Hematopoietic multipotent progenitor cell treated with erythropoietin and hydrocortisone succinate and interleukin-3 and kit ligand, for 8 days (in vitro differentiated cells): ENCODE data around the gene VRTN.
A peak's percentile ranks its signal among the peaks of the same experiment; 100 is the strongest.
"Not testable (repeated sequence)": the region's sequence is repeated elsewhere in the genome, so short reads cannot be mapped to it uniquely, and the experiment has no call there.

Experiments
- DNase-seq: peaks from one replicate; pipeline ENCODE4 v3.0.0-alpha.2; 2015

Gene VRTN

DNA sequence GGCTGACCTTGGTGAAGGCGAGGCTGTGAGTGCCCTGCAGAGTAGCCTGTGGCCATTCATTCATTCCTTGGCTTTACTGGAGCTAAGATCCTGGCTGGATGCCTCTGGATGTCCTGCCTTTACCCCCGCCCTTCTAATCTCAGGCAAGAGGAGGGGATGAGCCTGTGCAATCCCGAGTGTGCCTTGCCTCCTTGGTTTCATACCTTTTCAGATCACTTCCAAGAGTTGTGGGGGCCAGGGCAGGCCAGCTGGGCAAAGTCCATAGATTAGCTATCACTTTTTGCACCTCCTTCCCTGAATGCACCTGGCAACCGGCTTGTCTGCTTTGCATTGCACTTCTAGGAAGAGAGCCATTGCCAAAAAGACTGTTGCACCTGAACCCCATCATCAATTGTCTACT lies 1.5 kb downstream of the VRTN start:
- DNase-seq, result no peak

- DNase-seq, result no peak
Observed at GRCh38 chr14:74350211-74350927, 2.1 kb downstream of the VRTN start.

- DNase-seq, result no peak
Observed at GRCh38 chr14:74350928-74351323, 2.7 kb downstream of the VRTN start.

DNA sequence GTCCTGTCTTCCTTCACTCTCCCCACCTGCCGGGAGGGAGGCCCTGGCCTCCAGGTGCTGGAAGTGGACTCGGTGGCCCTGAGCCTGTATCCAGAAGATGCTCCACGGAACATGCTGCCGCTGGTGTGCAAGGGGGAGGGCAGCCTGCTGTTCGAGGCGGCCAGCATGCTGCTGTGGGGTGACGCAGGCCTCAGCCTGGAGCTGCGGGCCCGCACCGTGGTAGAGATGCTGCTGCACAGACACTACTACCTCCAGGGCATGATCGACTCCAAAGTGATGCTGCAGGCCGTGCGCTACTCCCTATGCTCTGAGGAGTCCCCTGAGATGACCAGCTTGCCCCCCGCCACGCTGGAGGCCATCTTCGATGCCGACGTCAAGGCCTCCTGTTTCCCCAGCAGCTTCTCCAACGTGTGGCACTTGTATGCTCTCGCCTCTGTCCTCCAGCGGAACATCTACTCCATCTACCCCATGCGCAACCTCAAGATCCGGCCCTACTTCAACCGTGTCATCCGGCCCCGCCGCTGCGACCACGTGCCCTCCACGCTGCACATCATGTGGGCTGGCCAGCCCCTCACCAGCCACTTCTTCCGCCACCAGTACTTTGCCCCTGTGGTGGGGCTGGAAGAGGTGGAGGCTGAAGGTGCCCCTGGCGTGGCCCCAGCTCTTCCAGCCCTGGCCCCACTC lies 8.8 kb downstream of the VRTN start:
- no peak for DNase-seq

DNA sequence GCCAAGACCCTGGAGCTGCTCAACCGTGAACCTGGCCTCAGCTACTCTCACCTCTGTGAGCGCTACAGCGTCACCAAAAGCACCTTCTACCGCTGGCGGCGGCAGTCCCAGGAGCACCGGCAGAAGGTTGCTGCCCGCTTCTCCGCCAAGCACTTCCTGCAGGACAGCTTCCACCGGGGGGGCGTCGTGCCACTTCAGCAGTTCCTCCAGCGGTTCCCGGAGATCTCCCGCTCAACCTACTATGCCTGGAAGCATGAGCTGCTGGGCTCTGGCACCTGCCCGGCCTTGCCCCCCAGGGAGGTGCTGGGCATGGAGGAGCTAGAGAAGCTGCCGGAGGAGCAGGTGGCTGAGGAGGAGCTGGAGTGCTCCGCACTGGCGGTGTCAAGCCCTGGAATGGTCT lies 9.3 kb downstream of the VRTN start:
- DNase-seq, result no peak

DNA sequence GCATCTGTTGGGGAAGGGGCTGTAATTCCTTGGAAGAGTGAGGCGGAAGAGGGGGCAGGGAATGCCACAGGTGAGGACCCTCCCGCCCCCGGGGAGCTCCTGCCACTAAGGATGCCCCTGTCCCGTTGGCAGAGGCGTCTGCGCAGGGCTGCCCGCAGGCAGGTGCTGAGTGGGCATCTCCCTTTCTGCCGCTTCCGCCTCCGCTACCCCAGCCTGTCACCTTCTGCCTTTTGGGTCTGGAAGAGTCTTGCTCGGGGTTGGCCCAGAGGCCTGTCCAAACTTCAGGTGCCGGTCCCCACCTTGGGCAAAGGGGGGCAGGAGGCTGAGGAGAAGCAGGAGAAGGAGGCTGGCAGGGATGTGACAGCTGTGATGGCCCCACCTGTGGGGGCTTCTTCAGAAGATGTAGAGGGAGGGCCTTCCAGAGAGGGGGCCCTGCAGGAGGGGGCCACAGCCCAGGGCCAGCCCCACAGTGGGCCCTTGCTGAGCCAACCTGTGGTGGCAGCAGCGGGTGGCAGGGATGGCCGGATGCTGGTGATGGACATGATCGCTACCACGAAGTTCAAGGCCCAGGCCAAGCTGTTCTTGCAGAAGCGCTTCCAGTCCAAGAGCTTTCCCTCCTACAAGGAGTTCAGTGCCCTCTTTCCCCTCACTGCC lies 10.0 kb downstream of the VRTN start:
- no peak for DNase-seq

DNA sequence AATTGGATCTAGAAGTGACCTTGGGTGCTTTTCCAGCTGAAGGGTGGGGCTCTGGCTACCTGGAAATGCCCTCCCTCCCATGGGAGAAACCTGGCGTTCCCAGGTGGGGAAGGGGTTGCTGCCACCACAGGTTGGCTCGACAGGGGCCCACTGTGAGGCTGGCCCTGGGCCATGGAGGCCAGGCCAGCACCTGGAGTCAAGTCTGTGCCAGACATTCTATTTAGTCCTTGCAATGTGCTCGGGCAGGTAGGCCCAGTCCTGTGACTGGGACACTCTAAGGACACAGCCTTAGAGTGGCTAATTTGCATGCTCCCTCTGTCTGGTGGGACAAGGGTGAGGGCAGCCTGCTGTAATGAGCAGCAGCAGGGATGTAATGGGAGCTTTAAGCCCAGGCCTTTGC lies 11.9 kb downstream of the VRTN start:
- DNase-seq, result no peak

DNA sequence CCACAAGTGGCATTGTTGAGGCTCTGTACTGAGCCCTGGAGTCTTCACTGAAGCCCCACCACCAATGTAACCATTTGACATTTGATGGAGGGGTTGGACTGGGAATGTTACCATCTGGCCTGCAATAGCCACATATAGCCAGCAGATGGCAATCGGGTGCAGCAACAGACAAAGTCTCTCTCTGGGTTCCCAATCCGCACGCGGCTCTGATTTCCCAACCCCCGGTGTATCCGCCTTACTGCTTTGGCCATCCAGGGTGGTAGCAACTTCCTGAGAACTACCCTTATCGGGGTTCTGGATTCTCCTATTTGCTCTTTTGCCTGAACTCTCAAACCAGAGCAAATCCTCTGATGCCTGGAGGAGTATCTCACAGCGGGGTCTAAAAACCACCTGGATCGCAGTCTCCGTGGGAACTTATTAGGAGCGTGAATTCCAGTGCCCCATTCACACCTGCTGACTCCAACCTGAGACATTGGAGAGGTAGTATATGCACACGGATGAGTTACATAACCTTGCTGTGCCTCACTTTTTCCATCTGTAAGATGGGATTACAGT lies 14.2 kb downstream of the VRTN start:
- peak; percentile 64 for DNase-seq

DNA sequence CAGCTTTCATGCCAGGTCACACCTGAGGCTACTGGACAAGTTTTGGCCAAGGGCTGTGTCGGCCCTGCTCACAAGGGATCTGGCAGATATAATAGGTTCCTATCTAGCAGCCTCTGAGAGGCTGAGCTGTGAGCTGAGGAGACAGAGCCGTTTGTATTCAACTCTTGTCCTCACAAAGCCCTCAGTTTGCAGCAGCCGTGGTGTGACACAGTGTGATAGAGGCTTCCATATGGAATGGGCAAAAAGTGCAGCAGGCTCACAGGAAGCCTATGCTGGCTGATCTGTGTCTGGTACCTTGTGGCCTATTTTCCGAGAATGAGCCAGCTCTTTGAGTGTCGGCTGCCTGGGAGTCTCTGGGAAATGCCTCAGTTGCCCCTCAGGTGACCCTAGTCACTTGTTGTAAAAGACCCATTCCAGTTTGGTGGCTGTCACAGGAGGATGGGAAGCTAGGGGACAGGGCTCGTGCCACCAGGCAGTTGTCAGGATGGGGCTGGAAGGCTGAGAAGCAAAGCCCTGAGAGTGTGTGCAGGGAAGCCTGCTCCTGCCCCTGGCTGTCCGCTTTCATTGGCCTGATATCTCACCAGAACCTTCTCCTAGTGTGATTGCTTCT lies 16.1 kb downstream of the VRTN start:
- no peak for DNase-seq

GRCh38 chr14:74368026-74368425 lies 19.8 kb downstream of the VRTN start:
- no peak for DNase-seq

GRCh38 chr14:74368441-74368840 lies 20.2 kb downstream of the VRTN start:
- no peak for DNase-seq

DNA sequence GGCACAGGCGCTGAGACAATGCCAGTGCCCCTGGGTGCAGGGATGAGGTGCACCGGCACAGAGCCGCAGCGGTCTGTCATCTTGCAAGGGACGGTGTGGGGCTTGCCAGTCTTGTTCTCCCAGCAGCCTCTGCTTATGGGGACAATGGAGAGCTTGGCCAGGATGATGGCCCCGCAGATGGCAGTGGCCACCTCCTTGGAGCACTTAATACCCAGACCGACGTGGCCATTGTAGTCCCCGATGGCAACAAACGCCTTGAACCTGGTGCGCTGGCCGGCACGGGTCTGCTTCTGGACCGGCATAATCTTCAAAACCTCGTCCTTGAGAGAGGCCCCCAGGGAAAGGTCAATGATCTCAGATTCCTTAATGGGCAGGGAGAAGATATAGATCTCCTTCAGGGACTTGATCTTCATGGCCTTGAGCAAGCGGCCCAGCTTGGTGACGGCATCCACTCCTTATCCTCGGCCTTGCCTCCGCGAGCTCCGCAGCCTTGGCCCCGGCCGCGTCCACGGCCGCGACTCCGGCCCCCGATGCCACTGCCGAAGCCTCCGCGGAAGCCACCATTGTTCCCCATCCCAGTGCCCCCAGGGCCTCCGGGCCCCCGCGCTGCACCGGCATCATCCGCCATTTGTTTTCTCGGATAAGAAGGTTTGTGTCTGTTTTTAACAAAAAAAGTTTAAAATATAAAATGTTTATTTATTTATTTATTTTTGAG lies 29.9 kb downstream of the VRTN start:
- no peak for DNase-seq

DNA sequence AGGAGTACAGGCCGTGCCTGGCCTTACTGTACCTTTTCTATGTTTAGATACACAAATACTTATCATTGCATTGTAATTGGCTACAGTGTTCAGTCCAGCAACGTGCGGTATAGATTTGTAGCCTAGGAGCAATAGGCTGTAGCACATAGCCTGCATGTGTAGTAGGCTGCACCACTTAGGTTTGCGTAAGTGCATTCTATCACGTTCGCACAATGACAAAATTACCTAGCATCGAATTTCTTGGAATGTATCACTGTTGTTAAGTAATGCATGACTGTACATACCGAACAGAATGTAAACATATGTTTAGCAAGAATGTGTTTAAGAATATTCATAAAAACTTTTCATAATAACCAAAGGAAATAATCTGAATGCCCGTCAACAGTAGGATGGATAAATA lies 31.9 kb downstream of the VRTN start:
- DNase-seq, result no peak

DNA sequence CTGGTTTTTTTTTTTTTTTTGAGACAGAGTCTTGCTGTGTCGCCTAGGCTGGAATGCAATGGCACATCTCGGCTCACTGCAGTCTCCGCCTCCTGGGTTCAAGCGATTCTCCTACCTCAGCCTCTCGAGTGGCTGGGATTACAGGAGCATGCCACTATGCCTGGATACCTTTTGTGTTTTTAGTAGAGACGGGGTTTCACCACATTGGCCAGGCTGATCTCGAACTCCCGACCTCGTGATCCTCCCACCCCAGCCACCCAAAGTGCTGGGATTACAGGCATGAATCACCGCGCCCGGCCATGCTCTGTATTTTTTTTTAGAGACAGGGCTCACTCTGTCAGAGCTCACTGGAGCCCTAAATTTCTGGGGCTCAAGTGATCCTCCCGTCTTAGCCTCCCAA lies 32.6 kb downstream of the VRTN start:
- no peak for DNase-seq

DNA sequence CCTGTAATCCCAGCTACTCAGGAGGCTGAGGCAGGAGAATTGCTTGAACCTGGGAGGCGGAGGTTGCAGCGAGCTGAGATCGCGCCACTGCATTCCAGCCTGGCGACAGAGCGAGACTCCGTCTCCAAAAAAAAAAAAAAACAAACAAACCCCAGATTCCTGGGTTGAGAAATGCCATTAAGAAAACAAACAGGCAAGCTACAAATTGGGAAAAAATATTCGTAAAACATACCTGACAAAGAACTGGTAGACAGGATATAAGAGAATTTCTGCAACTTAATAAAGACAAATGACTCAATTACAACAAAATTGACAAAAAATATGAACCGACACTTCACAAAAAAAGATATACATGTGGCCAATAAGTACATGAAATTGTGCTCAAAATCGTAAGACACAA lies 33.3 kb downstream of the VRTN start:
- not testable (repeated sequence) for DNase-seq

DNA sequence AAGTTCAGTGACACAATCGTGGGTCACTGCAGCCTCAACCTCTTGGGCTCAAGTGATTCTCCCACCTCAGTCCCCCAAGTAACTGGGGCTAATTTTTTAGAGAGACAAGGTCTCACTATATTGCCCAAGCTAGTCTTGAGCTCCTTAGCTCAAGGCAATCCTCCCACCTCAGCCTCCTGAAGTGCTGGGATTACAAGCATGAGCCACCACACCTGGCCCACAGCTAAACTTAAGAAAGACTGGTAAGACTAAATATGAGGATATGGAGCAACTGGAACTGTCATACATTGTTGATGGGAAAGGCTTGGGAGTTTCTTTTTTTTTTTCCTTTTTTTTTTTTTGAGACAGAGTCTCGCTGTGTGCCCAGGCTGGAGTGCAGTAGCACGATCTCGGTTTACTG lies 34.0 kb downstream of the VRTN start:
- DNase-seq, result no peak

GRCh38 chr14:74389980-74390379 lies 41.7 kb downstream of the VRTN start:
- DNase-seq, result no peak

- not testable (repeated sequence) for DNase-seq
Observed at GRCh38 chr14:74390505-74390904, 42.2 kb downstream of the VRTN start.

GRCh38 chr14:74391479-74391878 lies 43.2 kb downstream of the VRTN start:
- DNase-seq, result no peak

- no peak for DNase-seq
Observed at GRCh38 chr14:74392616-74393570, 44.6 kb downstream of the VRTN start.

DNA sequence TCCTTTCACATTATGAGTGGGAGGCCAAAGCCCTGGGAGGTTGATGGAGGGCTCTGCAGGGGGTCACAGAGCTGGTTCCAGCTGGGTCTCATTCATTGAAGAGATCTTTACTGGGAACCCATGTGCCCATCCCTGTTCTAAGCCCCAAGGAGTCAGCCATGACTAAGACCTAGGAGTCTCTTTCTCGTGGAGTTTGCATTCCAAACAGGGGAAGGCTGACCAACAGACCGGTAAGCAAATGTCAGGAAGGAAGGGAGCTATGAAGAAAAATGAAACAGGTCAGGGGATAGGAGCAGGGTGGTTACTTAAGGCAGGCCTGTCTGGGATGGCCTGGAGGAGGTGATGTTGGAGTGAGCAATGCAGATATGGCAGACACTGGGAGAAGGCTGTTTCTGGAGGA lies 46.3 kb downstream of the VRTN start:
- DNase-seq, result no peak

DNA sequence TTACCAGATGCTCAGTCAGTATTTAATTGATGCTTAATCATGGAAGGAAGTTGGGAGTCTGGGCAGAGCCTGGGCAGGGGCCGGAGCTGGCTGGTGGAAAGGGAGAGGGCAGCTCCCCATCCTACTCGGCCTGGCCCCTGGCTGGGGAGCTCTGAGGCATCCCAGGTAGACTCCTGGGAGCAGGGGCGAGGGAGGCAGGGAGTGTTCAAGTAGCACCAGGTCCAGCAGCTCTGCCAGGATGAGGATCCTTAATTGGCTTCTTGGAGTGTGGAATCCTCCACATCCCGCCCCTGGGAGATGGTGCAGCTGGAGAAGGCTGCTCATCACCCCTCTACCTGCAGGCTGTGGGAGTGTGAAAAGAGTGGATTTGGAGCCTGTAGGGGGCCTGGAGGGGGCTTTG lies 46.8 kb downstream of the VRTN start:
- no peak for DNase-seq
